GM18511 (cell line): ENCODE measurements around the gene TMEM129.

Experiments
- ATAC-seq: cut with Tn5 transposase; IDR thresholded peaks from one replicate; pipeline ENCODE4 v1.9.1; 2021; ENCODE audit warnings: mild to moderate bottlenecking, moderate library complexity; ENCODE audit not compliant: unreplicated experiment

The TMEM129 gene

DNA sequence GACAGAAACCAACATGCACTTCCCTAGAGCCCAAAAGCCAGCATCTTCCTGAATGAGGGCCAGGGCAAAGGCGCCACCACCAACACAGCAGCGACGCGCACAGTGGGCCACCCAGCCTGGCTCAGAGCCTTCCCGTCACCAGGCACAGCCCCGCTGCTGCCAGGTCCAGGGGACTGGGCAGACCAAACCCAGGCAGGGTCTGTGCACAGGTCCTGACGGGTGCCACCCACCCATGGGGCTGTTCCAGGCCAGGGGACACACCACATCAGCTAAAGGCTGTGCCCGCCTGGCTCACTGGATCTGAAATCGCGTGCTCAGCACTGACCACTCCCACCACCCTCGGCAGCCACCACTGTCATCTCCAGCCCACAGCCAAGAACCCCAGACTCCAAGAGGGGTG is 50.8 kb downstream of the TMEM129 start:
- ATAC-seq, result no peak

DNA sequence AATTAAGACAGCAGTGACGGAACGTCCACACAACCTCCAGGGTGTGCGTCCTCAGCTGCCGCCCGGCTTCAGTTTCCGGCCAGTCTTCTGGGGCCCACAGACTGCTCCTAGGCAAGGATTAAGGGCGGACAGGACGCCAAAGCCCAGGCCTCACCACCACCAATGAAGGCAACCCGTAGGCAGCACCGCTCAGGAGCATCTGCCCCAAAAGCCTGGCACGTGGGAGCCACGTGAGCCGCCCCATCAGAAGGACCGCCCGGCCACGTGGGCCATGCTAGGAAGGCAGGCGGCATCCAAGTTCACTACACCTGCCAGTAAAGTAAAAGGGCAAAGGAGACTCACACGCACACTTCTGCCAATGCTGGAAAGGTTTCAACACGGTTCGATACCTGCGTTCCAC is 51.3 kb downstream of the TMEM129 start:
- no peak for ATAC-seq

DNA sequence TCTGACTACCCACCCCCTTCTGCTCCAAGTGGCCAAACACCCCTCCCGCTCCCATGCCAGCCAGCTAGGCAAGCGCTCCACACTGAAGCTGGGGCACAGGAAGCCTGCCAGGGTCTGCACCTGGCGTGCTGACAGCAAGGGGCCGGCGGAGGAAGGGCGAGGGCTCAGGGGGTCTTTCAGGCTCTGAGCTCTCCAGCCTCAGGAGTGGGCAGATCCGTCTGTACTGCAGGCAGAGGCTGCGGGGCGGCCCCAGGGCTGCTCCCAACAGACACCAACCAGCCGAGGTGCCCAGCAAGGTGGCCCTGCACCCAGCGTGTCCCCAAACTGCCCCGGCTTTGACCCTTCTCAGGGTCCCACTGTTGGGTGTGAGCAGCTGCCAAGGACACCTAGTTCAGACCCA is 51.9 kb downstream of the TMEM129 start:
- no peak for ATAC-seq

DNA sequence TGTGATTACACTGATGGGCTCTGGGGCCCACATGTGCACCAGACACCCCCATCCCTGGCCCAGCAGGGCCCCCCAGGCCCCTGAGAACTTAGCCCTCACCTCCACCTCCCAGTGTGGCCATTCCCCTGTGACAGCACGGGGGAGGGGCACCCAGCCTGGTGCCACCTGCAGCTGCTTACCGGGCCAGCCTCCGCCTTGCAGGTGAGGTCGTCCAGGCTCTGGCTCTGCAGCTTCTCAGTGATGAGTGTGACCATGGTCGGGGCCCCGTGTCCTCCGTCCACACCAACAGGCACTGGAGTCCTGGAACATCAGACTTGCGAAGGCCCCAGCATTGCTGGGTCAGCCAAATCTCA is 52.7 kb downstream of the TMEM129 start:
- ATAC-seq, result no peak

DNA sequence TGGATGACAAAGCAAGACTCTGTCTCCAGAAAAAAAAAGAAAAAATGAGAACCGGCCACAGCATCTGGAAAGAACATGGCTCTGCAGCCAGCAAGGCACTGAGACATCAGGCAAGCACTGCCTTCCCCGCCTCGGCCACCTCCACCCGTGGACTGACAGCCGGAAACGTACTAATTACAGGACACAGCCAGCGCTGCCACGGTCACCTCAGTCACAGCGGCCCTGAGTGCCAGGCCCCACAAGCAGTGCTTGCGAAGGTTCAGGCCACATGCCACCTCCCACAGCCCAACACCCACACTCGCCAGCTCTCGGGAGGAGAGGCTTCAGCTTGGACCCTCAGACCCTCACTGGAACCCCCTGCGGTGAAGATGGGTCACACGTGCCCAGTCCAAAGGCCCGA is 53.9 kb downstream of the TMEM129 start:
- no peak for ATAC-seq

DNA sequence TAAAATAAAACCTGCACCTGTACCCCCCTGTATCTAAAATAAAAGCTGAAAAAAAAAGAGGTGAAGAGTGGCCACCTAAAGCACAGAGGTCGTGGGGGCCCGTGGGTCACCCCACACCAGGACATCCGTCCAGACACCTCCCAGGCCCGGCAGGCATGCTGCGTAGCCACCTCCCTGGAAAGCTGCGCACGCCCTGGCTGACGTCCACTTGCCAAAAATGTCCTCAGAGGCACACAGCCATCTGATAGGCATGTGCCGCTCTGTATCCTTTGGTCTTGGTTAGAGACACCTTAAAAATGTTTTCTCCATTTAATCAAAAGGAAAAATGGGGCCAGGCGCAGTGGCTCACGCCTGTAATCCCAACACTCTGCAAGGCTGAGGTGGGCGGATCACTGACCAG is 54.7 kb downstream of the TMEM129 start:
- ATAC-seq, result no peak
